Glomerular visceral epithelial cell (primary cell): ENCODE measurements around the gene C1QTNF5.

Source experiments
- DNase-seq: peaks from one replicate; pipeline ENCODE4 v3.0.0-alpha.2; 2016; ENCODE audit errors: extremely low spot score

C1QTNF5 gene

GRCh38 chr11:119359365-119360214 is 18.9 kb upstream of the C1QTNF5 start:
- no peak for DNase-seq

DNA sequence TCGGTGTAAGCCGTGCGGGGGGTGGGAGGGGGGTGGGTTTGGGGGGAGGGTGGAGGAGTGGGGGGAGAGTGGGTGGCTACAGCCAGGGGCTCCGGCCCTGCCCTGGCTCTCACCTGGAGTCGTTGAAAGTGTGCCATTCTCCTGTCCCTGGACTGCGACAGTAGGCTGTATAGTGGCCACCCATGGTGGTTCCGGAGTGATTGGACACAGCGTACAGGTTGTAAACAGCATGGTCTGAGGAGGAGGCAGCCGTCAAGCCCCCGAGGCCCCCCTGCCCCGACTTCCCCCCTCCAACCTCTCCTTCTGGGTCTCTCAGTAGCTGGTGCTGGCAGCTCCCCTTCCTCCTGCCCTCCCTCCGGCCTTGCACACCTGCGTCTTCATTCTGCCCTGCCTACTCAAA is 16.4 kb upstream of the C1QTNF5 start:
- no peak for DNase-seq

DNA sequence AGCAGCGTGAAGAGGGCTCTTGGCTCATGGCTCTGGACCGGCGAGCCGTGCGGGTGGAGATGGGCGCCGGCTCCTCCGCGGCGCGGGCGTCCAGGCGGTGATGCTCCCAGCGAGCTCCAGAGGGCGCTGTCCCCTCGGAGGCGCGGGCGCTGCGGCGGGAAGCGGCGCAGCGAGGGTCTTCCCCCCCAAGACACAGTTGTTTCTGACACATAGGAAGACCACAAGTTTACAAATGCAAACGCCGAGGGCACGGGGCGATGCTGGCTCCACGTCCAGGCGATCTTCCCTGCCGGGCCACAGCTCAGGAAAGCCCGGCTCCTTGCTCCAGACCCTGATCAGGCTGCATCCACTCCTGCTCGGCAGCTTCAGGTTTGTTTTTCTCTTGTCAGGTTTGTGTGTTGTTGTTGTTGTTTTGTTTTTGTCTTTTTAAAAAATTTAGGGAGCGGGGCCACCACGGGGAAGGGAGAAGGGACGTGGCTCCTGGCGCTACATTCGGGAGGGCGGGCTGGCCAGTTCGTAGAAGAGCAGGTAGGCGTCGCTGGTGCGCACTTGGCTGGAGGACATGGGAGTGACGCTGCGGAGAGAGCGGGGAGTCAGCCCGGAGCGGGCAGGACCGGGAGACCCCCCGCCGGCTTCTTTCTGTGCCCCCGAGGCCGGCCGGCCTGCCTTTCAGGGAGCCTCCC is 15.8 kb upstream of the C1QTNF5 start:
- DNase-seq = peak; percentile 51

DNA sequence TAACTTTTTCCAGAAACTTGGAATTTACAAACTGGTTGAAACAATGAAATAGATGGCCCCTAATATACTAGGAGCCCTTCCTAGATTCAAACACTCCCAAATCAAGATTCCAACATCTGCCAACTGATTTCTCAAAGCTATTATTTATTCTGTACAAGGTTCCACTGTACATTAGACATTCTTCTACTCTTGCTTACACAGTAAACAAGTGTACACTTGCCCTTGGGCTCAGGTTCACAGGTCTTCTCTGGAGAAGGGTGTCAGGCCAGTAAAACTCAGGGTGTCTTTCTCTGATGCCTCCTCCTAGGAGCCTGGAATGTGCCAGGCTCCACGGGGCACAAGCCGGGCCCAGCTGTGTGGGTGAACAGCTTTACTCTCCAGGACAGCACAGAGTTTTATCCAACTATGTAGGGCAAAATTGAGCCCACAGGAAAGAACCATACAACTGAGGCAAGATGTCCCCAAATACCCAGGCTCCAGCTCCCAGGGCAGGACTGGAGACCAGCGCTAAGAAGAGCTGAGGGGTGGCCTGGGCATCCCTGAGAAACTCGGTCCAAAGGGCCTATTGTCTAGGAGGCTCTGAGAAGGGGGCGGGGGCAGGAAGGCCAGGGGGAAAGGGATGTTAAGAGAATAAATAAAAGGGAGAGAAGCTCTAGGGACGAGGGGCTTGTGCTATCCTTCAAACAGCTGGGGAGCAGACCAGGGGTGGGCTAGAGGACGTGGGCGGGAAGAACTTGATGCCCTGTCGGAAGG is 14.6 kb upstream of the C1QTNF5 start:
- DNase-seq = no peak

DNA sequence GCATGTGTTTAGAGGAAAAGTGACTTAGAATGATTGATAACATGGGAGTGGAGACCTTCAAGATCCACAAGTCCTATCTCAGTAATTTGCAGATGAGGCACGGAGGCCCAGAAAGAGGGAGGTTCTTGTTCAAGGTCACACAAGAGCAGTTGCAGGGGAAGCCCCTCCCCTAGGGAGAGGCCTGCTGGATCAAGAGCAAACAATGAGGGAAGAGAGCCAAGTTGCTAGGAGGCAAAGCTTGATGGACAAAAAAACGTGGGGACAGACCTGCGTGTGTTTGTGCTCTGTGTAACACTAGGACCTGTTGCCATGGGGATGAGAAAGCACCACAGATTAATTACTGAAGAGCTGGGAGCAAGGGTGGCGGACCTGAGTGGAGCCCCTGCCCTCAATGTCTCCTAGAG is 12.2 kb upstream of the C1QTNF5 start:
- no peak for DNase-seq

DNA sequence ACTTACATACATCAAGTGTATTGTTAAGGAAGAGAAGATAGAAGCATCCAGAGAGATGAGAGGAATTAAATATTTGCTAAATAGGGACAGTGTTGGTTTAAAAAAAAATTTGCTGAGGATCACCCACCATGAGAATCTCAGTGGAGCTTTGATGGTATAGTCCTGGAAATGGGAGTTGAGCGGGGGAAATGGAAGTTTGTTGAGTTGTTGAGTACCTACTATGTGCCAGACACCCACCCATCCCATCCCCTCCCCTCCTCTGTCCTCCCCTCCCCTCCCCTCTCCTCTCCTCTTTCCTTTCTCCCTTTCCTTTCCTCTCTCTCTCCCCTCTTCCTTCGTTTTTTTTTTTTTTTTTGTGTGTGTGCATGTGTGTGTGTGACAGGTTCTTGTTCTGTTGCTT is 10.5 kb upstream of the C1QTNF5 start:
- DNase-seq = no peak

GRCh38 chr11:119350302-119350701 is 9.6 kb upstream of the C1QTNF5 start:
- no peak for DNase-seq

DNA sequence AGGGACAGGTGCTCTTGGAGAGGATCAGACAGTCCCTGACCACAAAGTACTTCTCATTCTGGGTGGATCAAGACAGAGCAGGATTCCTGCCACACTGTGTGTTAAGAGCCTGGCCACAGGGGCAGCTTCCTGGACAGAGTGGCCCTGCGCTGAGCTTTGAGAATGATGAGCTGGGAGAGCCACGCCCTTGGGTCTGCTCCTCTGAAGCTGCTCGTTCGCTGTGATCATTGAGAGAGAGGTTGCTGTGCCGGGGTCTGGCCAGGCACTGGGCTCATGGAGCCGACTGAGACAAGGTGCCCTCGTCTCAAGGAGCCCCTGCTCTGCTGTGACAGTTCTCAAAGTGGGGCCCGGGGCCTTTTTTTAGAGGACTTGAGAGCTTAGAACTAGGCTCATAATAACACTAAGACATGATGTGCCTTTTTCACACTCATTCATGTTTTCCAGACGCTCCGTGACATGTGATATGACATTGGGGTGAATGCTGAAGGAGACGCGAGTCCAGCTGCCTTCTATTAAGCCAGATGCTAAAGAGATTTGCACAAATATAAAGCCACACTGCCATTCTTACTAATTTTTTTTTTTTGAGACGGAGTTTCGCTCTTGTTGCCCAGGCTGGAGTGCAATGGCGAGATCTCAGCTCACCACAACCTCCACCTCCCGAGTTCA is 7.4 kb upstream of the C1QTNF5 start:
- DNase-seq = no peak

DNA sequence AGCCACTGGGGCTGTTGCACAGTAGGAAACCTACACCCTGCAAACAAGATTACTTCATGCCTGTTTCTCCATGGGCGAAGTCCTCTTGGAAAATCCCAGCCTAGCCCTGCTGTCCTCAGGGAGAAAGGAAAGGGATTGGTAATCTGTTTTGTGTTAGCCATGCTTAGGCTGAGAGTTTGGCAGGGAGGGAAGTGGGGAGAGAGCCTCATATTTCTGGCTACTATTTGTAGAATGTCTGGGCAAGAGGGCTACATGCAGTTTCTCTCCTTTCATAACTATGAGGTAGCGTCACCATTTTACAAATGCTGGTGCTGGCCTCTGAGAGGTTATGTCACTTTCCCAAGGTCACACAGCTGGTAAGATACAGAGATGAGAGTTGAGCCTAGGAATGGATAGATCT is 6.6 kb upstream of the C1QTNF5 start:
- DNase-seq = no peak

DNA sequence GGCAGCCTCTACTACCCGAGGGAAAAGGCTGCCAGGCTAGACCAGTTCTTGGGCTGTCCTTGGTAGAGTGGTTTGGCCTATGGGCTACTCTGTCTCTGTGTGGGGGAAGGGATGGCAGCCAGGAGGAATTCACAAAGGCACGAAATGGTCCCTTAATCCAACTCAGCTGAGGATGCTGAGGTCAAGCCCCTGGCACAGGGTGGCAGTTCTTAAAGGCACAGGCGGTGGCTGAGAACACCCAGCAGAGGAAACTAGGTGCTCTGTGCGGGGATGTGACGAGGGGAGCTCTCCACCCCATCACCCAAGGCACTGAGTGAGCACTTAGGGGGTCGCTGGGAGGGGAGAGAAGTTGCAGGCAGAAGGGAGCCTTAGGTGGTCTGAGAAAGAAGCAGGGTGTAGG is 5.9 kb upstream of the C1QTNF5 start, which contains the start of gene MFRP:
TSS of gene MFRP (minus strand) at position 101 of the 400 bp plus-strand sequence. CDS start 192 bp downstream, outside the sequence.
- no peak for DNase-seq

DNA sequence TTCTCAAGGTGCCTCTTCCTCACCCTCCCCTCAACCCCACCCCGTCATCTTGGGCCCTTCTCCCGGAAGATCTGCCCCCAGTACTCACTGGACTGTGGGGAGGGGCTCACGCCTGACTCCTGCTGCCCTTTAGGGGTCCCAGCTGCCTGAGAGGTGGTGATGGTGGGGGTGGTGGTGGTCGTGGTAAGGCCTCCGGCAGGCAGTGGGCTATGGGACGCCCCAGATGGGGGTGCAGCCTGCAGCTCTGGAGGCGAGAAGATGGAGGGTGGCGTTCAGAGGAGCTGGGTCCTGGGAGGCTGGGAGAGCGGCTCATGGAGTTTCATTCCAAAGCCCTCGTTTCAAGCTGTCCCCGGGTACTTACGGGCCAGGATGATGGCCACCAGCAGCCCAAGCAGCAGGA is 5.0 kb upstream of the C1QTNF5 start:
- no peak for DNase-seq

DNA sequence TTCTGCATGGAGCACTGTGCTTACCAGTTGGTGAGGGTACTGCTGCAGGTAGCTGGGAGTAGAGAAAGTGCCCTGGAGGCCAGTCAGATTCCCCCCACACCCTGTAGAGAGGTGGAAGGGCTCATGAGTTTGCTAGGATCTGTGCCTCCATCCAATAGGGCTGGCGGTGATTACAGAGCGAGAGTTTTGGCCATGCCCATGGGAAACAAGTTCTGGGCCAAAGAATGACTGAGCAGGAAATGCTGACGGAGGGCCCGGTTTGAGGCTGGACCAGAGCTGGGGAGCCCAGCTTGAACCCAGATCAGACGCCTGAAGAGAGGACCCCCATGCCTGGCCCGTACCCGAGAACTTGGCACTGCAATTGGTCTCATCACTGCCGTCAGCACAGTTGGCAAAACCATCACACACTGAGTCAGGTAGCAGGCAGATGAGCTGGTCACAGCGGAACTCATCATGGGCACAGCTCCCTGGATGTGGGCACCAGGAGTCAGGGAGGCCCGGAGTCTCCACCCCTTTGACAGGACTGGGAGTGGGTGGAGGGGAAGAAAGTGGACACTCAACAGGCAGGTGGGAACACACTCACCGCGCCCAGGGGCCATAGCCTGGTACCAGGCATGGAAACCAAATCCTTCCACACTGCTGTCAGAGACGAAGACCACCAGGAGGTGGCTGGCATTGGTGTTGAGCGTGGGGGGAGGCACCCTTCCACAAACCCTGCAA is 3.8 kb upstream of the C1QTNF5 start:
- no peak for DNase-seq

DNA sequence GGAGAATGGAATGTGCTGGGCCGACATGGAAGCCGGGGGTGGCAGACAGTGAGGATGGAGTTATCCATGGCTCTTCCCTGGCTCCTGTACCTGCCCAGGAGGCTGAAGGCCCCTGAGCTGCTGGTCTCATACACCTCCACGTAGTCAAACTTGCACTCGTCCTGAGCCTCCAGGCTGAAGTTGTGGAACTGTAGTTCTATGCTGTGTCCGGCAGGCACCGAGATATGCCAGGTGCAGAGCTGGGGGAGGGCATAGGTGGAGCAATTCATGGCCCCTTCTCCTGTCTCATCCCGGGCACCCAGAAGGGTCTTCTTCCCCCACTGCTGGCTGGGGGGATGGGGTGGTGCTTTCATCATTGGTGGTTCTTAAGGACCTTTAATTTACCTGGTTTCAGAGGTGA is 3.0 kb upstream of the C1QTNF5 start:
- DNase-seq = no peak

- no peak for DNase-seq
Observed at GRCh38 chr11:119342362-119343130, 1.9 kb upstream of the C1QTNF5 start.

- no peak for DNase-seq
Observed at GRCh38 chr11:119342023-119342300, 1.3 kb upstream of the C1QTNF5 start.

DNA sequence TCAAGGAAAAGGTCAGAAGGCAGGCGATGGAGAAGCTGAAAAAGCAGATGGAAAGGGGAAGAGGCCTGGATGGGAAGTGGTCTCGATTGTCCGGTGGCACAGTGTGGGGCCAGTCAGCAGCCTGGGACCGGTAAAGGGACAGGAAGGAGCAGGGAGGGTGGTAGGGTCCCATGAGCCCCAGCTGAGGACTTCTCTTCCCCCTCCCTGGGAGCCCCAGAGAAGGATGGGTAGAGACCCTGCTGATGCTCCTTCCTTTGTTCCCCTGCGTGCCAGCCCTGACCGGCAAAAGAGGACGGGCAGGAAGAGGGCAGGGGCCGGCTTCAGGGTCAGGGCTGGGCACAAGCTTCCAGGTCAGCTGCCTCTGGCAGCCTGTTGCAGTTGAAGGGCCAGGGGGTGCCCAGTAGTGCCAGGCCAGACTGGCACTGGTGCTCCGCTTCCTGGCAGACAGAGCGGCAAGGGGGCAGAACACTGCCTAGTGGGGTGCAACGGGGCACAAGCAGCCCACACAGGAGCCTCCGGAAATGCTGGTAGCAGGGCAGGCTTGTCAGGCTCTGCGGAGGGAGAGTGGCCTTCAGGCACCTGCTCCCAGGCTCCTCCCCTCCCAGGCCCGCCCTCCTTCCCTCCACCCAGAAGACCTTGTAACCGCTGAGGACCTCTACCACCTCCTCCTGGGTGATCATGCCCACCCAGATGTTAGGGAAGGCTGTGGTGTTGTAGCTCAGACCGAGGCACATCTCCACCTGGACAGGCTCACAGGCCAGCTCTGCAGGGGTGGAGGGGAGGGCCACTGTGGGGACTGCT is 739 bp upstream of the C1QTNF5 start:
- no peak for DNase-seq

DNA sequence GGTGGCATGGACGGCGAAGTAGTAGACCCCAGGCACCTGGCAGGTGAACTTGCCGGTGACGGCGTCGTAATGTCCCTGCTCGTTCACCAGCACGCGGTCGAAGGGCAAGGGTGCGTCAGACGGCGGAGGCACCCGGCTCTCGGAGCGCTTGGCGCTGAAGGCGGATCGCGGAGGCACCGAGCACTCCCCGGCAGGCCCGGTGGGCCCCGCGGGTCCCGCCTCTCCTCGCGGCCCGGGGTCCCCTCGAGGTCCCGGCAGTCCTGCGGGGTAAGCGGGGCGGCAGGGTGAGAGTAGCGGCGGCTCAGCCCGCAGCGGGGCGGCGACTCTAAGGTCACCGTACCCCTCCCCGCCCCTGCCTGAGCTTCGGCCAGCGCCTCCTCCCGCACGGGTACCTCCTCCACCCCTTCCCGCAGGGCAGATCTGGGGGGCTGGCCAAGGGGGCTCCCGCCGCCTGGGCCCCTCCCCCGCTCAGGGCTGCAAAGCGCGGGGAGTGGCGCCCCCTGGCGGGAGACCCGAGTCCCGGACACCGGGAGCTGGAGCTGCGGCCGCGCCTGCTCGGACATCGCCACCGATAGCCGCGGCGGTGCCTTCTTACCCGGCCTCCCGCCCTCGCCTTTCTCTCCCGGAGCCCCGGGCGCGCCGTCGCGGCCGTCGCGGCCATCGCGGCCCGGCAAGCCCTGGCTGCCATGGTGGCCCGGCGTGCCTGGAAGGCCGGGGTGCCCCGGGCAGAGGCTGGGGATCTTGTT is 921 bp downstream of the C1QTNF5 start:
- peak; percentile 52 for DNase-seq

GRCh38 chr11:119338965-119339588 is 1.6 kb downstream of the C1QTNF5 start:
- no peak for DNase-seq
